ENCODE measurements around the gene ATP2B3. TPM values are rescaled to one million over a fixed set of nuclear protein-coding genes. Genes with fewer than 3 reads are reported as not detected.

The ATP2B3 gene
- total and polyA plus RNA-seq, 2 donors (not counting 3 experiments of a cell fraction or from before 2014, with no cell fraction given) = 0.01 to 0.07 TPM

GRCh38 chrX:153628665-153629064 lies 111.2 kb downstream of the ATP2B3 start:
- no peaks in the 10 kb centered on the region for H4K20me1 ChIP-seq (replicated peaks; ENCODE audit: control insufficient read depth, extremely low read depth, insufficient read depth, low read length)
- TF ChIP-seq MYC (IDR thresholded peaks at IDR 0.05; ENCODE audit: low read depth, low read length) = no peak

DNA sequence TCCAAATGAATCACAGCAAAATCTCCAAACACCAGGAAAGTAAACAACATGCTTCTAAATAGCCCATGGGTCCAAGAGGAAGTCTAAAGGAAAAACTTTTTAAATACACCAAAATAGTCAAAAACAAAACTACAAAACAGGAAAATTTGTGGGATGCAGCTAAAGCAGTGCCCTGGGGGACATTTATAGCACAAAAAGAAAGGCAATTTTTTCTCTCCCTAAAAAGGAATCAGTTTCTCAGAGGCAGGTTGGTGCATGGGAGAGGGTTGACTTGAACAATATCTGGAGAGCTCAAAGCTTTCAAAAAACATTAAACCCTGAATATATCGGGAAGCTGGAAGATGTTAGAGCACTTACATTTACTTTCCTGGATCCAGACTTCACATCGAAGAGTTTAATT lies 113.9 kb downstream of the ATP2B3 start:
- BruUV-seq (replicated peaks) = no TSS peak
- H2AFZ ChIP-seq (ENCODE audit: low read depth, low read length) = no peak overlapping the region
- H3K79me2 ChIP-seq (ENCODE audit: control insufficient read depth, insufficient read depth, low read length) = no peaks in the 10 kb centered on the region
- no peak overlapping the region for H3K27ac ChIP-seq (ENCODE audit: insufficient read depth, low read depth, low read length)
- intact Hi-C loops (cut with micrococcal nuclease) (no loop called here), dilution Hi-C loops (cut with MboI; ENCODE audit: extremely low pct_ligation_motif_present, low sequenced_read_pairs) (no loop called here)
- peaks cover 0 to 1% of the 10 kb centered on the region in 2 experiments for H3K27me3 ChIP-seq (ENCODE audit: control insufficient read depth in 2 of 2, insufficient read depth in 2 of 2, low read length in 2 of 2)
- TF ChIP-seq JUN (IDR thresholded peaks at IDR 0.05; ENCODE audit: borderline replicate concordance, insufficient read depth, insufficient read length, low read depth) = no peak
- no peaks in the 10 kb centered on the region for H3K4me1 ChIP-seq (ENCODE audit: control insufficient read depth, extremely low read depth, insufficient read depth, low read length)
- no peak for DNase-seq (ENCODE audit: low read depth, low spot score)
- H3K9ac ChIP-seq (replicated peaks; ENCODE audit: extremely low read depth, insufficient read depth, low read length) = no peak overlapping the region
- no peak overlapping the region for H3K4me3 ChIP-seq (replicated peaks in 1 of 3; ENCODE audit: insufficient read depth in 1 of 3, low read depth in 1 of 3, low read length in 3 of 3)
- POLR2A ChIA-PET = no interaction called here
- no peaks in the 10 kb centered on the region for H3K9me1 ChIP-seq (replicated peaks; ENCODE audit: control insufficient read depth, extremely low read depth, insufficient read depth, low read length)
- H3K36me3 ChIP-seq (ENCODE audit: control insufficient read depth in 2 of 2, extremely low read depth in 1 of 2, insufficient read depth in 2 of 2, low read length in 2 of 2) = no peaks in the 10 kb centered on the region
- no peaks in the 10 kb centered on the region for H3K9me3 ChIP-seq (replicated peaks; ENCODE audit: control insufficient read depth, insufficient read depth, low read length)
- no peak for FAIRE-seq
- CTCF ChIA-PET = interaction anchor here (0.6 to 1.5 kb wide), 4 partner anchors 15 to 37 kb away, joined by 3 to 6 read pairs (median 3); no protein-coding TSS in a partner anchor
- H3K4me2 ChIP-seq (ENCODE audit: insufficient read depth, low read length) = no peak overlapping the region
- no peaks in the 10 kb centered on the region for H4K20me1 ChIP-seq (replicated peaks; ENCODE audit: control insufficient read depth, extremely low read depth, insufficient read depth, low read length)

More at GRCh38 chrX:153628665-153629064, 111.2 kb downstream of the ATP2B3 start:
- no peak for FAIRE-seq
- Histone ChIP-seq H3K9me1 (replicated peaks; ENCODE audit: control insufficient read depth, extremely low read depth, insufficient read depth, low read length) (no peaks in the 10 kb centered on the region), H3K9ac (replicated peaks; ENCODE audit: extremely low read depth, insufficient read depth, low read length) (no peak overlapping the region), H3K36me3 (ENCODE audit: control insufficient read depth in 2 of 2, extremely low read depth in 1 of 2, insufficient read depth in 2 of 2, low read length in 2 of 2) (no peaks in the 10 kb centered on the region), H3K9me3 (replicated peaks; ENCODE audit: control insufficient read depth, insufficient read depth, low read length) (no peaks in the 10 kb centered on the region), H3K27ac (ENCODE audit: insufficient read depth, low read depth, low read length) (no peak overlapping the region), H3K79me2 (ENCODE audit: control insufficient read depth, insufficient read depth, low read length) (no peaks in the 10 kb centered on the region), H3K4me1 (ENCODE audit: control insufficient read depth, extremely low read depth, insufficient read depth, low read length) (no peaks in the 10 kb centered on the region), H3K4me2 (ENCODE audit: insufficient read depth, low read length) (no peak overlapping the region), H2AFZ (ENCODE audit: low read depth, low read length) (no peak overlapping the region), H3K27me3 (ENCODE audit: control insufficient read depth in 2 of 2, insufficient read depth in 2 of 2, low read length in 2 of 2) (peaks cover 0 to 1% of the 10 kb centered on the region in 2 experiments), H3K4me3 (replicated peaks in 1 of 3; ENCODE audit: insufficient read depth in 1 of 3, low read depth in 1 of 3, low read length in 3 of 3) (no peak overlapping the region)
- dilution Hi-C loops (cut with MboI; ENCODE audit: extremely low pct_ligation_motif_present, low sequenced_read_pairs) (no loop called here), intact Hi-C loops (cut with micrococcal nuclease) (no loop called here)
- POLR2A ChIA-PET = no interaction called here
- DNase-seq (ENCODE audit: low read depth, low spot score) = no peak
- no TSS peak for BruUV-seq (replicated peaks)
- CTCF ChIA-PET = no interaction called here
